ENCODE data around the gene SGK2. TPM values are rescaled to one million over a fixed set of nuclear protein-coding genes. Genes with fewer than 3 reads are reported as not detected.

The SGK2 gene
- total and polyA plus RNA-seq, 2 of the 13 experiments (the other 11 are each of a cell fraction or from before 2014, with no cell fraction given) = 6.2 to 29.4 TPM

DNA sequence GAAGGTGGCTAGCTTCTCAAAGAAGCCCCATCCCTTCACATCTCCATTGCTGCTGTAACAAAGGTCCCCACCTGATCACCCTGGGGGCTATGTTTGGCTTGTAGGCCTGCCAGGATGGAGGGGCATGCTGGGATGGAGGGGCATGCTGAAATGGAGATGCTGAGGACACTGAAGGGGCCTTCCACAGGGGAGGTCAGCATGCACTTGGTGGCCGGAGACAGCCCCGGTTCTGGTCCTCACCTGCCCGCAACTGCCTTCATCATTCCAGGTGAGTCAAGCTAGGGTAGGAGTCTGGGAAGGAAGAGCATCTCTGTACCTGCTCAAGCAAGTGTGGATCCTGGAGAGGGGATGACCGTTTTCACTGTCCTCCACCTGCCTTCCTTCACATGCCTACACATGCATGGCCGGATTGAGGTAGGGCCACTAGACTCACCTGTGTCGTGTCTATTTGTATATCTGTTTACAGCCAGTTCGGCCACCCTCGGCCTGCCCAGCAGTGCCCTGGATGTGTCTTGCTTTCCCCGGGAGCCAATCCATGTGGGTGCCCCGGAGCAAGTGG lies 45.4 kb upstream of the SGK2 start (continued):
- TF ChIP-seq ZBED4 (CRISPR knock-in tag; IDR thresholded peaks at IDR 0.05; ENCODE audit: borderline replicate concordance) (no peak), SRY (CRISPR knock-in tag; IDR thresholded peaks at IDR 0.05) (peak; percentile 64; the same call in 1 of the 2 replicates), ZNF768 (CRISPR knock-in tag; IDR thresholded peaks at IDR 0.05) (peak; percentile 67; the same call in 1 of the 2 replicates), THAP11 (CRISPR knock-in tag; IDR thresholded peaks at IDR 0.05) (no peak), ZNF292 (CRISPR knock-in tag; IDR thresholded peaks at IDR 0.05; ENCODE audit: borderline replicate concordance, low read depth) (peak; percentile 15; the same call in 1 of the 2 replicates), MTA1 (CRISPR knock-in tag; IDR thresholded peaks at IDR 0.05; ENCODE audit: borderline replicate concordance) (no peak), ZNF607 (CRISPR knock-in tag; IDR thresholded peaks at IDR 0.05; ENCODE audit: borderline replicate concordance) (0 out of 2 replicates have a peak, but pooled peaks have one; percentile 59), ZNF781 (CRISPR knock-in tag; IDR thresholded peaks at IDR 0.05; ENCODE audit: borderline replicate concordance, not compliant biosample characterization) (peak; percentile 47), IKZF1 (IDR thresholded peaks at IDR 0.05) (no peak), HOXA5 (CRISPR knock-in tag; IDR thresholded peaks at IDR 0.05) (0 out of 2 replicates have a peak, but pooled peaks have one; percentile 46), ZIK1 (CRISPR knock-in tag; IDR thresholded peaks at IDR 0.05; ENCODE audit: borderline replicate concordance, low read depth) (peak; percentile 22; the same call in 1 of the 2 replicates), AGO2 (optimal IDR thresholded peaks at IDR 0.05; ENCODE audit: low read depth, low read length) (no peak), ZNF713 (CRISPR knock-in tag; IDR thresholded peaks at IDR 0.05) (no peak), IRF9 (CRISPR knock-in tag; IDR thresholded peaks at IDR 0.05; ENCODE audit: borderline replicate concordance) (peak; percentile 86), MATR3 (CRISPR knock-in tag; IDR thresholded peaks at IDR 0.05) (no peak), AHR (CRISPR knock-in tag; IDR thresholded peaks at IDR 0.05) (no peak), ZFP41 (CRISPR knock-in tag; IDR thresholded peaks at IDR 0.05; ENCODE audit: borderline replicate concordance) (no peak), ZNF766 (CRISPR knock-in tag; IDR thresholded peaks at IDR 0.05; ENCODE audit: borderline replicate concordance) (0 out of 2 replicates have a peak, but pooled peaks have one; percentile 45), ZNF589 (CRISPR knock-in tag; conservative IDR thresholded peaks at IDR 0.05) (0 out of 2 replicates have a peak, but pooled peaks have one; percentile 58)
- TF ChIP-seq, protein P1, sequence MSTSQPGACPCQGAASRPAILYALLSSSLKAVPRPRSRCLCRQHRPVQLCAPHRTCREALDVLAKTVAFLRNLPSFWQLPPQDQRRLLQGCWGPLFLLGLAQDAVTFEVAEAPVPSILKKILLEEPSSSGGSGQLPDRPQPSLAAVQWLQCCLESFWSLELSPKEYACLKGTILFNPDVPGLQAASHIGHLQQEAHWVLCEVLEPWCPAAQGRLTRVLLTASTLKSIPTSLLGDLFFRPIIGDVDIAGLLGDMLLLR (CRISPR knock-in tag; IDR thresholded peaks at IDR 0.05) = peak; percentile 69; the same call in 1 of the 2 replicates
- TF ChIP-seq, protein P2, sequence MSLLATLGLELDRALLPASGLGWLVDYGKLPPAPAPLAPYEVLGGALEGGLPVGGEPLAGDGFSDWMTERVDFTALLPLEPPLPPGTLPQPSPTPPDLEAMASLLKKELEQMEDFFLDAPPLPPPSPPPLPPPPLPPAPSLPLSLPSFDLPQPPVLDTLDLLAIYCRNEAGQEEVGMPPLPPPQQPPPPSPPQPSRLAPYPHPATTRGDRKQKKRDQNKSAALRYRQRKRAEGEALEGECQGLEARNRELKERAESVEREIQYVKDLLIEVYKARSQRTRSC (CRISPR knock-in tag; IDR thresholded peaks at IDR 0.05; ENCODE audit: low read depth) = no peak

Data from HepG2 (cell line).